Measurements from ENCODE around the gene WDR37. TPM values are rescaled to one million over a fixed set of nuclear protein-coding genes. Genes with fewer than 3 reads are reported as not detected.

WDR37 gene
- total and polyA plus RNA-seq, 9 of the 15 experiments (the other 6 are each of a cell fraction or from before 2014, with no cell fraction given), result 2.3 to 11.6 (median 6.7) TPM

GRCh38 chr10:1156616-1156886 is 100.4 kb downstream of the WDR37 start:
- Histone ChIP-seq H3K79me2 (ENCODE audit: control insufficient read depth, insufficient read depth, low read length) (peaks cover 27% of the 10 kb centered on the region), H3K4me2 (ENCODE audit: insufficient read depth, low read length) (no peak overlapping the region), H3K4me1 (replicated peaks in 1 of 2; ENCODE audit: control insufficient read depth in 2 of 2, insufficient read depth in 2 of 2, low read length in 2 of 2) (peaks cover 7 to 30% of the 10 kb centered on the region in 2 experiments; a peak in 4 of 5 replicates), H2AFZ (ENCODE audit: low read depth, low read length) (no peak overlapping the region), H3K9me1 (ENCODE audit: control insufficient read depth, insufficient read depth, low read length) (no peaks in the 10 kb centered on the region), H3K9ac (ENCODE audit: insufficient read depth in 1 of 2, low read depth in 2 of 2, low read length in 2 of 2) (no peak overlapping the region), H3K27ac (ENCODE audit: extremely low read depth, low read depth, low read length) (no peak overlapping the region), H3K4me3 (no peak overlapping the region), H3K9me3 (replicated peaks; ENCODE audit: control insufficient read depth, insufficient read depth, low read depth, low read length) (0 out of 2 replicates have a peak, but pooled peaks cover 1% of the 10 kb centered on the region), H3K27me3 (ENCODE audit: control insufficient read depth in 2 of 2, insufficient read depth in 2 of 2, low read length in 2 of 2) (peaks cover 2 to 30% of the 10 kb centered on the region in 2 experiments; a peak in 2 of 5 replicates), H3K36me3 (ENCODE audit: control insufficient read depth, insufficient read depth, low read length) (peaks cover 27% of the 10 kb centered on the region; the same call in 2 of the 3 replicates), H4K20me1 (replicated peaks; ENCODE audit: control insufficient read depth, insufficient read depth, low read length) (no peaks in the 10 kb centered on the region)
- DNase-seq (ENCODE audit: extremely low read depth in 1 of 4, low spot score in 3 of 4) (no peak), ATAC-seq (no peak), FAIRE-seq (no peak)
- WGBS (ENCODE audit: insufficient coverage, low coverage, missing lambda C conversion rate), result 65% methylated on average over 8 of the region's 8 CpGs
- ChIA-PET CTCF (ENCODE audit: low intra/inter-chr PET ratio) (no interaction called here), POLR2A (no interaction called here)
- intact Hi-C loops (cut with micrococcal nuclease) (no loop called here), in situ Hi-C loops (cut with MboI) (no loop called here)
- no peak for TF ChIP-seq NCOA6 (IDR thresholded peaks at IDR 0.05)
- TF ChIP-seq TFE3 (CRISPR knock-in tag; IDR thresholded peaks at IDR 0.05), result peak; percentile 51
- no TSS peak for BruUV-seq (replicated peaks)

- POLR2A ChIA-PET, result interaction anchor here (0.6 kb wide), 1 partner anchor 17 kb away, joined by 3 read pairs; no protein-coding TSS in a partner anchor
- 60% methylated on average over 8 of the region's 17 CpGs for WGBS (ENCODE audit: insufficient coverage, low coverage, missing lambda C conversion rate)
- no peak for TF ChIP-seq SAFB2 (IDR thresholded peaks at IDR 0.05; ENCODE audit: borderline replicate concordance, low read depth, low read length, severe bottlenecking)
- no peak for TF ChIP-seq POU5F1 (IDR thresholded peaks at IDR 0.05; ENCODE audit: borderline replicate concordance, low read depth, low read length, partially characterized antibody)
- no peak for TF ChIP-seq L3MBTL2 (IDR thresholded peaks at IDR 0.05)
- no peak for TF ChIP-seq SNIP1 (IDR thresholded peaks at IDR 0.05; ENCODE audit: low read depth)
- no peak for TF ChIP-seq ZNF24 (IDR thresholded peaks at IDR 0.05)
- intact Hi-C loops (cut with micrococcal nuclease) (no loop called here), in situ Hi-C loops (cut with MboI) (no loop called here)
- Histone ChIP-seq H3K36me3 (ENCODE audit: control insufficient read depth, insufficient read depth, low read length) (peaks cover 31% of the 10 kb centered on the region; the same call in 2 of the 3 replicates), H3K4me1 (replicated peaks in 1 of 2; ENCODE audit: control insufficient read depth in 2 of 2, insufficient read depth in 2 of 2, low read length in 2 of 2) (peaks cover 7 to 30% of the 10 kb centered on the region in 2 experiments; a peak in 4 of 5 replicates), H3K79me2 (ENCODE audit: control insufficient read depth, insufficient read depth, low read length) (peaks cover 28% of the 10 kb centered on the region), H3K27ac (ENCODE audit: extremely low read depth, low read depth, low read length) (no peak overlapping the region), H3K4me2 (ENCODE audit: insufficient read depth, low read length) (no peak overlapping the region), H3K9ac (ENCODE audit: insufficient read depth in 1 of 2, low read depth in 2 of 2, low read length in 2 of 2) (no peak overlapping the region), H4K20me1 (replicated peaks; ENCODE audit: control insufficient read depth, insufficient read depth, low read length) (no peaks in the 10 kb centered on the region), H3K9me1 (ENCODE audit: control insufficient read depth, insufficient read depth, low read length) (no peaks in the 10 kb centered on the region), H3K4me3 (no peak overlapping the region), H3K9me3 (replicated peaks; ENCODE audit: control insufficient read depth, insufficient read depth, low read depth, low read length) (0 out of 2 replicates have a peak, but pooled peaks cover 1% of the 10 kb centered on the region), H2AFZ (ENCODE audit: low read depth, low read length) (no peak overlapping the region), H3K27me3 (ENCODE audit: control insufficient read depth in 2 of 2, insufficient read depth in 2 of 2, low read length in 2 of 2) (peaks cover 2 to 30% of the 10 kb centered on the region in 2 experiments; a peak in 2 of 5 replicates)
- TSS peak; percentile 10 for BruUV-seq (replicated peaks)
- ATAC-seq, result no peak
- CTCF ChIA-PET (ENCODE audit: low intra/inter-chr PET ratio), result no interaction called here
- no peak for DNase-seq (ENCODE audit: extremely low read depth in 1 of 4, low spot score in 3 of 4)
- no peak for FAIRE-seq
These were observed 100.9 kb downstream of the WDR37 start for GRCh38 chr10:1156921-1157614.

Measured in K562 (cell line).